SH-SY5Y (cell line): ENCODE results near the gene ASB1.

Source experiments
- GATA2 ChIP-seq: IDR thresholded peaks from 2 replicates; pipeline ENCODE4 v1.6.1; 2011; ENCODE audit warnings: mild to moderate bottlenecking, low read depth, low read length
- GATA3 ChIP-seq: IDR thresholded peaks from 2 replicates; pipeline ENCODE4 v1.6.1; 2011; ENCODE audit warnings: low read depth, mild to moderate bottlenecking, low read length, moderate library complexity

The ASB1 gene

GRCh38 chr2:238493411-238493810, 66.7 kb downstream of the ASB1 start:
- no peak for TF ChIP-seq GATA3
- no peak for TF ChIP-seq GATA2

GRCh38 chr2:238493880-238494572, 67.3 kb downstream of the ASB1 start:
- TF ChIP-seq GATA3: no peak
- no peak for TF ChIP-seq GATA2

GRCh38 chr2:238494573-238494961, 67.8 kb downstream of the ASB1 start:
- TF ChIP-seq GATA2 (no peak), GATA3 (no peak)

GRCh38 chr2:238495422-238495821, 68.7 kb downstream of the ASB1 start:
- TF ChIP-seq GATA3: no peak
- no peak for TF ChIP-seq GATA2

GRCh38 chr2:238496756-238497609, 70.3 kb downstream of the ASB1 start:
- TF ChIP-seq GATA3: no peak
- TF ChIP-seq GATA2: no peak

- TF ChIP-seq GATA2 (no peak), GATA3 (no peak)
These were observed 70.9 kb downstream of the ASB1 start for GRCh38 chr2:238497610-238498005.

- TF ChIP-seq GATA2: no peak
These were observed 71.5 kb downstream of the ASB1 start for GRCh38 chr2:238498188-238498587.

DNA sequence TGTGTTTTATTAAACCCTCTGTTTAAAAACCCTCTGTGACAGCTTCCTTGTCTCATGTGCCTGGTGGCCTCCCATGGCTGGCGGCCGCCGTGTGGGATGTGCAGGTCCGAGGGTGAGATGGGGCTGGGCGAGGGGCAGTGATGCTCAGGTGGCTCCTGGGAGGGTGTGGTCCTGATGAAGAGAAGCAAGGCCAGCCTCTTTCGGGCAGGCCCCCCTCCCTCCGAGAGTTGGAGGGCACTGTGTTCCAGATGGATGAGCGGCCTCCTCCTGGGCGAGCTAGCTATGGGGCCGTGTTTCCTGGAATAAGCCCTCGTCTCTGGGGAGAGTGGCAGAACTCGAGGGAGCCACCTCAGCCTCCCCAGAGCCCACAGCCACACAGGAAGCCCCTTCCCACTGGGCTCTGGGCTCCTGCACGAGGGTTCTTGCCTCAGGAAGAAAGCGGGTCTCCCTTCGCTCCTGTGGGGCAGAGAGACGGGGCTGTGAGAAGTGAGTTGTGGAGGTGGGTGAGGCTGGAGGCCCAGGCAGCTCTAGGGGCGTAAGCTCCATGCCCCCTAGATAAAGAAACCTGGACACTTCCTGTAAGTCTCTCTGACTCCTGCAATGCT, 72.1 kb downstream of the ASB1 start:
- TF ChIP-seq GATA2: no peak
- TF ChIP-seq GATA3: no peak

- TF ChIP-seq GATA2 (no peak), GATA3 (no peak)
These were observed 73.2 kb downstream of the ASB1 start for GRCh38 chr2:238499731-238500580.

GRCh38 chr2:238501311-238501710, 74.6 kb downstream of the ASB1 start:
- no peak for TF ChIP-seq GATA3
- no peak for TF ChIP-seq GATA2
